NCI-H526 treated with DMSO at 0.1 percent for 48 hours (cell line): ENCODE results near the gene IGF2.

Source experiments
- DNase-seq: peaks from one replicate; lab custom pipeline; 2025; lab: John Stamatoyannopoulos, UW

The IGF2 gene

DNA sequence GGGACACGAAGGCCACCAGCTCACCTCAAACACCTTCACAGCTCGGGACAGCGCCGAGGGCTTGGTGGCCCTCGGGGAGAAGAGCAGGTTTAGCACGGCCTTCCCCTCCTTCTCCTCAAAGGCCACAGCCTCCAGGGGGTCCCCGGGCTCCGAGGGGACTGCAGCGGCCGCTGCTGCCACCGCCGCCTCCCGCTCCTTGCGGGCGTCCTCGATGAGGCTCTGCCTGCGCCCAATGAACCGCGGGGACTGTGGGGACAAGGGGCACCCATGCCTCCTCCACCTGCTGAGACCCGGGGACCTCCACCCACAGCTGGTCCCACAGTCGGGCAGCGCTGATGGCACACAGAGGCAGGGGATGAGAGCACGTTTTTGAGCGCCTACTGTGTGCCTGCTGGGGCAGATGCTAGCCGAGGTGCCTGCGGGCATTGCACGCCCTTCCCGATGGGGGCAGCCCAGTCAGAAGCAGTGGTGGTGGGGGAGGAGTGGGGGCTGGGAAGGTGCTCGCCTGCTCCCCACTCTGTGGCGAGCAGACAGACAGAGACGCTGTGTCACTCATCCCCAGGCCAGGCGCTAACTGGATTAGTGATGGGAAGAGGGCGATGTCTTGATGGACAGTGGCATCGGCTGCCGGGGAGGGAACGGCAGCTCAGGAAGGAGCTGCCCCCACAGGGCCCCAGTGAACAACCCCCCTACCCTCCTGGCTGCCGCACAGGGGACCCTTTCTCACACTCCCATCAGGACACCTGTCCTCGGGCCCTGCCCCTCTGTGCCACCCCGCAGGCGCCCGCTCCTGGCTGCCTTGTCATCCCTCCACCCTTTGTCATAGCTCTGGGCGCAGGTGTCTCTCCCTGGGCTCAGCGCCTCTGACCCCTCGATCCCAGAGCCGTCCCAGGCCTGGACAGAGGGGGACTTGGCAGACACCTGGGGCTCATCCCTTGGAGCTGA, 30.7 kb upstream of the IGF2 start:
- no peak for DNase-seq

DNA sequence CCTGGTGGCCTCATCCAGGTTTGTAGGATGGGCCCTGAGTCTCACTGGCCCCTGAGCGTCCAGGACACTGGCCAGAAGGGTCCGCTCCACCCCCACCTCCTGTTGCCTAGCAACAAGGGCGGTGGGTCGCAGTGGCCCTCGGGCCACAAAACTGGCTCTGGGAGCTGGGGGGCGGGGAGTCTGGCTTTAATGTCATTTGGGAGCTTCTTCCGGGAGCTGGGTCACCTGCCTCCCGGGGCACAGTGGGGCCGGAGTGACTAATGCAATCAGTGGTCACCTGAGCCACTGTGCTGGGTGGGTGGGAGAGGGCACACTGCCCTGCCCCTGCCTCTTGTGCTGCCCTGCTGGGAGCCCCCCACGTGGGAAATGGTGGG, 29.8 kb upstream of the IGF2 start:
- DNase-seq = no peak

DNA sequence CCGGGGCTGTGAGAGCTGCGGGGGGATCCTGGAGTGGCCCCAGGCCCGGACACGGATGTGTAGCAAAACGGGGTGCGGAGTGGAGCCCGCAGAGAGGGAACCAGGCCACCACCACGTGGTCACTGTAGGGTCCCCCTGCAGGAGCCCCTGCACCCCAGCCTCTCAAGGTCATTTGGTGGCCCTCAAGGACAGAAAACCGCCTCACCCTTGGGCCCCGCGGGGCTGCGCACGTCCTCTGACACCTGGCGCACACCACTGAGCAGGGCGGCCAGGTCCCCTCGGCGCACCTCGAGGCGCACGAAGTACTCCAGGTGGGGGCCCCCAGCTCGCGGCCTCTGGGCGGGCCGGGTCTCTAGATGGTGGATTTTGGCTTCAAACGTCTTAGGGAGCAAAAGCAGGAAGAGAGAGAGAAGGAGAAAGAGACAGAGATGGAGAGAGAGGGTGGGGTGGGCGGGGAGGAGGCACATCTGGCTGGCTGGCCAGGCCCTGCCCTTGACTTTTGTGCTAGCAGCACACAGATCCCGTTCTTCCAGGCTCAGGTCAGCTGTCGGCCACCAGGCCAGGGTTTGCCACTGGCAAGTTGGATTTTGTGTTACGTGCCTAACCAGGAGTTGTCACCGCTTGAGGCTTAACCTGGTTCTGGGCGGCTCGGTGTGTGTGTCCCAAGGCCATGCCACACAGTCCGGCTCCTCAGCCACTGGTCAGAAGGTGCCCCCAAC, 29.3 kb upstream of the IGF2 start:
- DNase-seq = no peak

DNA sequence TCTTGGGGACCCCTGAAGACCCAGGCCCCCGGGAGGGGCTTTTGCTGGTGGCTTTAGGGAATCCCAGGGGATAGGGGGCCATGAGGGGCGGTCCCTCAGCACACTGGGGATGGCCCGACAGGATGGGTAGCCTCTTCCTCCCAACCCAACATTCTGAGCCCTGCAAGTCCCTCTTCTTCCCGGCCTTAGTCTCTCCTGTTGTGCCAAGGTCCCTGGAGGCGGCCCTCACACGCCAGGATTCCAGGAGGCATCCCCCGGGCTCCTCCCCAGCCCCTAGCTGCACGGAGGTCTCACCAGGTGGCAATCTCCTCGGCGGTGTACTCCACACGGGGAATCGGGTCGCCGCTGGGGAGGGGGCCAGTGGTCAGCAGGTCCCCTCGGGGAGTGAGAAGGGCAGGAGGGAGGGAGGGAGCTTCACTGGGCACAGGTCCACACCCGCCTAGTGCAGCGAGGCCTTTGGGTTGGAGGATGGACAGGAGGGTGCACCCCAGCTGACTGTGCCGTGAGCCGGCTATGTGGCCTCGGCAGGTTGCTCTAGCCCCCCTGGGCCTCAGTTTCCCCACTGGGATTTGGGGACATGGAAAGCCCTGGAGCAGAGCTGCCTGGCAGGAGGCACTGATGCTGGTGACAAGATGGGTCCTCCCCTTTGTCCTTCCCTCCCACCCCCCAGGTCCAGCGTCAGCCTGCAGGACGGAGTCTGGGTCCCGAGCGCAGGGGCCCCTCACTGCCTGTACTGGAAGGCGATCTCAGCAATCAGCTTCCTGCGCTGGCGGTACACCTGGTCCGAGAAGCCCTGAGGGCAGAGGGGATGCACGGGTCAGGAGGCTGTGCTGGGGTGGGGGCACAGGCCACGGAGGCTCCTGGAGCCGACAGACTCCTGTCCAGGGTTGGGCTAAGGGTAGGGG, 28.2 kb upstream of the IGF2 start:
- DNase-seq = no peak

DNA sequence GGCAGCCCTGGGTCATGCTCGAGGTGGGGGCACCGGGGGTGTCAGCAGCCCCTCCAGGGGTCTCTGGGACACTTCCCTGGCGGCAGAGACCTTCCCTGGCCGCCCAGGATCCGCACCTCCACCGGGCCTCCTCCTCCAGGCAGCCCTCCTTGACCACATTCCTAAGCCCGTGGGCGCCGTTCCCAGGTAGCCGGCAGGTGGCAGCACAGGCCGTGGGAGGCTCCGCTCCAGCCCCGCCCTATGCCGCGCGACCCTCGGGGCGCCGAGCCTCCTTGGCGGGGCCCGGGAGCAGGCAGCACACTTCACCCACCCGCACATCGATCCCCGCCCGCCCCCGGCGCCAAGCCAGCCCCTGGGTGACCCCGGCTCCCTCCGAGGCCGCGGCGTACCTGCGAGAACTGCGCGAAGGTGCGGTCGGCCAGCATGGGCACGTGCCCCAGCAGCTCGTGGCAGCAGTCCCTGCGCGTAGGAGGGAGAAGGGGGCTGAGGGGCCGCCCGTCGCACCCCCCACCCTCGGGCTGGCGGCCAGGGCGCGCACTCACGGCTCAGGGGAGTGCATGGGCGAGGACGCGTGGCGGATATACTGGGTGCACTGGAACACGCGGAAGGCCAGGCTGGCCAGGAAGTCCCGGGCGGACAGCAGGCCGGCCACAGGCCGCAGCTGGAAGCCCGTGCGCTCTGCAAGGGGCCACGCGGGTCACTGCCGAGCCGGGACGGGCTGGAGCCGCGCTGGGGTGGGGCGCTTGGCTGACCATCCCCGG, 27.1 kb upstream of the IGF2 start:
- DNase-seq = no peak

DNA sequence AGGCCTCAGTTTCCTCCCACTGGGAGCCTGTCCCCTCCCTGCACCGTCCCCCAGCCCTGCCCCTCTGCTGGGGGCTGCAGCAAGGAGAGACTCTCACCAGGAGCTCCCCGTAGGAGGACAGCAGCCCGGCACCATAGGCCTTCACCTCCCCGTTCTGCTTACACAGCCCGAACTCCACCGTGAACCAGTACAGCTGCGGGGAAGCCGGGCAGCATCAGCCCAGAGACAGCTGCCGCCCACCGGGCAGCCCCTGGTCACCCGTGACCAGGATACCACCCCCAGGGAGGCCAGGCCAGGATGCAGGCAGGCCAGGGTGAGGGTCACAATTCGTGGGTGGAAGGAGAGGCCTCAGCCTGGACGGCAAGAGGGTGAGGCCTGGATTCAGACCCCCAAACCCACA, 26.4 kb upstream of the IGF2 start:
- DNase-seq = no peak

DNA sequence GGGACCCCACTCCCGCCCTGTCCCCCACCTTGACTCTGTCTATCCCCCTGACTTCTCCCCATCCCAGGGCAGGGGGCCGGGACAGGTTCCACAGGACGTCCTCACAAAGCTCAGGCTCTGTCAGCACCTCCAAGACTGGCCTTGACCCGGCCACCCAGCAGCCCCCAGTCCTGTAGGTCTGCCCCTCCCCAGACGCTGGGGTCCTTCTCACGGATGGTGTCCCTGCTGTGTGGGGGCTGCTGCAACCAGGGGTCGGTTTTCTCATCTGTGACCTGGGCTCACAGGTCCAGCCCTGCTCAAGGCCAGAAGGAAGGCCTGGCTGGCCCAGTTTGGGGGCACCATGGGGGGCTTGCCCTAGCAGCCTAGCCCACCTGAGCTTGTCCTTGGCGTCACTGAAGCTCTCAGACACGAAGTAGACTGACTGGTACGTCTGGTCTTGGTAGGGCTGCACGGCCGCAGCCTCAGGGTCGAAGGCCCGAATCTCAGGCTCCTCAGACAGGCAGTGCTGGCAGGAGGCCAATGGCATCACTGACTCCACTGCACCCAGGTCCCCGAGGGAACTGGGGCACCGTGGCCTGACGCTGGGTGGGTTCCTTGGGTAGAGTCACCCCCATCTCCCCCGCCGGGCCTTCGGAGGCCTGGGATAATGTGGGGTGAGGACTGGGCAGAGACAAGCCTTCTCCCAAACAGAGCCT, 25.8 kb upstream of the IGF2 start:
- DNase-seq = no peak

DNA sequence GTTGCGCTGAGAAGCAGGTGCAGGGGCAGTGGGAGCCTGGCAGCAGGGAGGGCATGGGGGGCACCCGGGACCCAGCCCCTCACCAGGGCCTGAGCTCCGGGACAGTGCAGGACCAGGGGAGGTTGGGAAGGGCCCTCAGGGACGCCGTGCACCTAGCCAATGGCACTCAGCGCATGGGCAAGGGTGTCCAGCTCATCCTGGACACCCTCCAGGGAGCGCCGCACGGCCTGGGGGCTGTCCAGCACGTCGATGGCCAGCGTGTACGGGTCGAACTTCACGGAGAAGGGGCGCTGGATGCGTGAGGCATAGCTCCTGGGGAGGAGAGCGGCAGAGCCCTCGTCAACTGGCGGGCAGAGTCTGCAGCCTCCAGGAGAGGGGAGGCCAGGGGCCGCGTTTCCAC, 24.9 kb upstream of the IGF2 start:
- no peak for DNase-seq

DNA sequence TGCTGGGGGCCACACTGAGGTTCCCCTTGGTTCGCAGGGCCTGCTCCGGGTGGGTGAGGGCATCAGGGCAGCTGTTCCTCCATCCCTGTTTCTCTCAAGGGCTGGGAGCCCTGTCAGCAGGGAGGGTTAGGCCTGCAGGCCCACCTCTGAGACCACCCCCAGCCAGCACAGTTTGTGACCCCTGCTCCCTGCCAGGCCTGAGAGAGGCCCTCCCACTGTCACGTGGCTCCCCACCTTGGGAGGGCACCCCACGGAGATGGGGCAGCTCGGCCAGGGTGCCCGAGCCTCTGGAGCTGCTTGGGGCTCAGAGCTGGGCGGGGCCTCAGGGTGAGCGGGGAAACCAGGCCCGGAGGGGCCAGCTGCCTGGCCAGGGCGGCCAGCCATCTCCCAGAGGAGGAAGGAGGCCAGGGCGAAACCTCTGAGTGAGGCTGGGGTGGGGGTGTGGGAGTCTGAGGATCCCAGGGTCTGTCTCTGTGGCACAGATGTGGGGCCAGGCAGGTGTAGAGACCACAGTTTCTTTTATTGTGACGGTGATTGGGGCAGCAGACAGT, 24.3 kb upstream of the IGF2 start:
- DNase-seq = no peak

DNA sequence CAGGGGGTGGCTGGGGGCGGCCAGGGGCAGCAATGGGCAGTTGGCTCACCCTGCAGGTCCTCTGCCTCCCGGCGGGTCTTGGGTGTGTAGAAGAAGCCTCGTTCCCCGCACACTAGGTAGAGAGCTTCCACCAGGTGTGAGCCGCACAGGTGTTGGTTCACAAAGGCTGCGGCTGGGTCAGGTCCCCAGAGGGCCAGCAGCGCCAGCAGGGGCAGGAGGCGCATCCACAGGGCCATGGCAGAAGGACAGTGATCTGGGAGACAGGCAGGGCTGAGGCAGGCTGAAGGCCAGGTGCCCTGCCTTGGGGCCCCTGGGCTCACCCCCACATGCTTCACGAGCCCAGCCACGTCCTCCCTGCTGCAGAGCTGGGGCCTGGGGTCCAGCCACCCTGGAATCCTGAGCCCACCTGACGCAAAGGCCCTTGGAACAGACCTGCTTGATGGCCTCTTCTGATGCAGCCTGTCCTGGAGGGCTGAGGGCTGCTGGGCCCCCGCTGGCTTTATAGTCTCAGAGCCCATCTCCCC, 21.6 kb upstream of the IGF2 start, which contains the start of gene INS:
INS (minus strand) TSS at position 474 of the 524 bp plus-strand sequence; CDS start at position 236, 238 bp downstream.
- DNase-seq = peak; percentile 19

DNA sequence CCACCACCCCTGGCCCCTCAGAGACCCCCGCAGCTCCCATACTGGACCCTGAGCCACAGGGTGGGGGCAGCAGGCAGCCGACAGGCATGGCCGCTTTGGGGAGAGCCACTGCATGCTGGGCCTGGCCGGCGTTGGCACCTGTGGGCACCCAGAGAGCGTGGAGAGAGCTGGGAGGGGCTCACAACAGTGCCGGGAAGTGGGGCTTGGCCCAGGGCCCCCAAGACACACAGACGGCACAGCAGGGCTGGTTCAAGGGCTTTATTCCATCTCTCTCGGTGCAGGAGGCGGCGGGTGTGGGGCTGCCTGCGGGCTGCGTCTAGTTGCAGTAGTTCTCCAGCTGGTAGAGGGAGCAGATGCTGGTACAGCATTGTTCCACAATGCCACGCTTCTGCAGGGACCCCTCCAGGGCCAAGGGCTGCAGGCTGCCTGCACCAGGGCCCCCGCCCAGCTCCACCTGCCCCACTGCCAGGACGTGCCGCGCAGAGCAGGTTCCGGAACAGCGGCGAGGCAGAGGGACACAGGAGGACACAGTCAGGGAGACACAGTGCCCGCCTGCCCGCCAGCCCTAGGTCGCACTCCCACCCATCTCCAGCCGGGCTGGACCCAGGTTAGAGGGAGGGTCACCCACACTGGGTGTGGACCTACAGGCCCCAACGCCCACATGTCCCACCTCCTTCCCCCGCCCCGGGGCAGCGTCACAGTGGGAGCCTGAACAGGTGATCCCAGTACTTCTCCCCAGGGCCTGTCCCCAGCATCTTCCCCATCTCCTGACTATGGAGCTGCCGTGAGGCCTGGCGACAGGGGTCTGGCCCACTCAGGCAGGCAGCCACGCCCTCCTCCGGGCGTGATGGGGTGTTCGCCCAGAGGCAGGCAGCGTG, 20.6 kb upstream of the IGF2 start:
- no peak for DNase-seq

DNA sequence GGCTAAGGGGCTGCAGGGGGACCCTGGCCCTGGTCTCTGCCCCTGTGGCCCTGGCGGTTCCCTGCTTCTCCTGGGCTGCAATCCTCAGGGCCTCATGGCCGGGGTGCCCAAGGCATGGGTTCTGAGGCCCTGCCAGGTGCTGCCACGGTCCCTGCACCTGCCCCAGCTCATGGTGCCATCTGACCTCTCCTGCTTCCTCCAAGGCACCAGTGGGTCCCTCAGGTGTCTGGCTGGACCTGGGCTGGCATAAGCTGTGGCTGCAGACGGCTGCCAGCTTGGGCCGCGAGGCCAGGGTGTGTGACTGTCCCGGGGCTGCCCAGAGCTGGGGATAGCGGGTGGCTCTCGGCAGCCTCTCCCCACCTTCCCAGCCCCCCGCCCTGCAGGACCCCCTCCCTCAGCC, 19.8 kb upstream of the IGF2 start:
- no peak for DNase-seq

DNA sequence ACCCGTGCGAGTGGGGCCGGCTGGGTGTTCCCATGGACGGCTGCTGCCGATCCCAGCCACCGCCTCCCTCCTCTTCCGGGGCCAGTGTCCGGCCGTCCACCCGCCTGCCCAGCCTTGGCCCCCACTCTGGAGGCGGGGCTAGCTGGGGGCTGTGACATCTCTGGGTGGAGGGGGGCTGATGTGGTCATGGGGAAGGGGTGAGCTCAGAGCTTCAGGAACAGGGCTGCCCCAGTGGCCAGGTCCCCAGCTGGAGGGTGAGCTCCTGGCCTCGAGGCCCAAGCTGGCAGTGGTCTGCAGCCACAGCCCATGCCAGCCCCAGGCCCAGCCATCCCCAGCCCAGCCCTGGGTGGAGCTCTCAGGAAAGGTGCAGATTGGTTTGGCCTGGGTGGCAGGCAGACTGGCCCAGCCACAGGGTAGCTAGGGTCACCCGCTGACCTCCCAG, 19.1 kb upstream of the IGF2 start:
- no peak for DNase-seq

DNA sequence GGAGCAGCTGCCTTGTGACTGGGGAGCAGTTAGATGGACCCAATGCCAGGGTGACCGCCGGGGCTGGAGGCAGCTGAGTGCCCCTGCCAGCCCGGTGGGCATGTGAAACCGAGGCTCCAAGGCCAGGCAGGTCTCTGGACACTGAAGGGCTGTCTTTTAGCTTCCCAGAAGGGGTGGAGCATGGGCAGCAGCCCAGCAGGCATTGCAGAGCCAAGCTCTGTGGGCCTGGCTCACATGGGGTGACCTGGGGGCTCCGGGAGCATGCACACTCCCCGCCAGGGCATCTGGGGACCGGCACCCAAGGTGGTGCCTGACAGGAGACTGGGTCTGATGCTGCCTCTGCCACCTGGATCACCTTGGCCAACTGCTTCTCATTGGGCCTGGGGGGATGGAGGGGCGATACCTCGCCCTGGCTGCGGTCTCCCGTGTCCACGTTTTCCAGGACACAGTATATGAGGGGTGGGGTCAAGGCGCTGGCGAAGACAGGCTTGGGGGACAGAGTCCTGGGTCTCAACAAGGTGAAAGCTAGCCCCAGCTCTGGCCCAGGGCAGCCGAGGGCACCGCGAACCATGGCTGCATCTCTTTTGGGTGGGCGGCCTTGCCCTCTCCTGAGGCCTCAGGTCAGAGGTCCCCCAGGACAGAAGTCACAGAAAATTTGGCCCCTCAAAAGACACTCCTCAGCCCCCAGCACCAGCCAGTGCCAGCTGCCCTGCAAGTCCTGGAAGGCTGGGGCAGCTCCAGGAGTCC, 18.3 kb upstream of the IGF2 start:
- DNase-seq = no peak

DNA sequence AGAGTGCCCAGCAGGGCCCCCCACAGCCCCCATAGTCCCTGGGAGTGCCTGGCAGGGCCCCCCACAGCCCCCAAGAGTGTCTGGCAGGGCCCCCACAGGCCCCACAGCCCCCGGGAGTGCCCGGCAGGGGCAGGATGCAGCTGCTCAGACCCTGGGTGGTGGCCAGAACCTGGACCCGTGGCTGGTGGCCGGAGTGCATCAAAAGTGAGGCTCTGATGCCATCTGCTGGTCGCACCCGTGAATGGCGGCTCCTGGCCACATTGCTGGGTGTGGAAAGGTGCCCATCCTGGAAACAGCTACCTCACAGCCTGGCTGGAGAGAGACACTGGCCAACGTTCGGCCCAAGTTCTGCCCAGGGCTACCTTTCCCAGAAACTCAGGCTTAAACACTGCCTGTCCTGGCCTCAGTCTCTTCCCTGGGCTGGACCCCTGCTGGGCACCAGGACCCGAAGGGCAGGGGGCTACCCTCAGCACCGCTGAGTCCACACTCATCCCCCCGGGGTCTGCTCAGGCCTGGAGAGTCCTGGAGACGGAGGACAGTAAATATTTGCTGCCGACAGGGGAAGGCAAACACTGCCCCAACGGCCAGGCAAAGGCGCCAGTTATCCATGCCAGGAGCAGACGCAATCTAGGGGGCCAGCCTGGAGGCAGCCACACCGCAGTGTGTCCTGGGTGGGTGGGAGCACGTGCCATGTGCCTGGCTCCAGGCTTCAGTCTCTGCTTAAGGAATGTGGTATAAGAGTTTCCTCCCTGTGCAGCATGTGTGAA, 17.4 kb upstream of the IGF2 start:
- no peak for DNase-seq

DNA sequence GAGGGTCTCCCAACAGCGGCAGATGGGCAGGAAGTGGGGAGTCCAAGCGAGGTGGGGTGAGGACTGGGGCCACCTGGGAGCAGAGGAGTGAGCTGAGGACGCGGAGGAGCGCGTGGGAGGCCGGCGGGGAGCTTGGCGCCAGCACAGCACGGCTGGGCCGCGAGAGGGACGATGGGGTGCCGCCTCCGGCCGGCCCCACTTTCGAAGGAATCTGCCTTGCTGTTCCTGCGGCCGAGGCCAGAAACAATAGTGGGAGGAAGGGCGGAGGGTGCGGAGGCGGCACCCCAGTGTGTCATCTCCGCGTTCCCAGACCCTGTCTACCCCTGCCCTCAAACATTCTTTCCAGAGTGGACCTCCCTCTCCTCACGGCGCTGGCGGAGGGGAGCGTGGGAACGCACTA, 16.3 kb upstream of the IGF2 start:
- no peak for DNase-seq

DNA sequence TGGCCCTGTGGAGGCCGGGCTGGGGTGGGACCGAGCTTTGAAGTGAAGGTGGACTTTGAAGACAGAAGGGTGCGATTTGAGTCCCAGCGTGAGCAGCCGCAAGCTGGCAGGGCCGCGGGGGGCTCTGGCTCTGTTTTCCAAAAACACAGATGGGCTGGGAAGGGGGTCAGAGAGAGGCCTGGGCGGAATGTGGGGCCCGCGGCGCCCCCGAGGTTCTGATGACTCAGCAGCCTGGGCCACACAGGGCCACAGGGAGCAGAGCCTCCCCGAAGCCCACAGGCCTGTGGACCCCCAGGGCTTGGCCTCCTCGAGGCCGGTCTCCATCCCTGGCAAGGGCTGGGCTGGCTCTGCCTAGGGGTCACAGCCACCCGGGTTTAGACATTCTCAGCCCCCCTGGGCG, 15.7 kb upstream of the IGF2 start:
- no peak for DNase-seq

DNA sequence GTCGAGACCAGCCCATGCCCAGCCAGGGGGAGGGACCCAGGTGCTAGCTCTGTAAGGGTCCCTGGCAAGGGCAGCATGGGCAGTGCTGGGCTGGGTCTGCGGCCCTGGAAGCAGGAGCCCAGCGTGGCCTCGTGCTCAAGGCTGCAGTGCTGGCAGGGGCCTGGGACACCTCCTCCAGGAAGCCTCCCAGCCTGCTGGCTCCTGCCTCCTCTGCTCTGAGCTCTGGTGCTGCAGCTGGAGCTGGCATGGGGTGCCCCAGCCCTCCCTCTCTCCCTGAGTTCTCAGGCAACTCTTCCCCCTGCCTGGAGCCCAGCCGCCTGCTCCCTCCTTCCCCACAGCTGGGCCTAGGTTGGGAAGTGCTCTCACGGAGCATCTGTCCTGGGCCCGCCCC, 15.0 kb upstream of the IGF2 start:
- no peak for DNase-seq
